ENCODE results near the gene PRKCH.
"Not testable (repeated sequence)": the region's sequence is repeated elsewhere in the genome, so short reads cannot be mapped to it uniquely, and the experiment has no call there.

PRKCH gene

GRCh38 chr14:61462566-61463193, 141.3 kb downstream of the PRKCH start:
- DNase-seq: no peak

GRCh38 chr14:61463664-61464285, 142.4 kb downstream of the PRKCH start:
- no peak for DNase-seq

GRCh38 chr14:61464539-61465320, 143.4 kb downstream of the PRKCH start:
- not testable (repeated sequence) for DNase-seq

- no peak for DNase-seq
Observed at GRCh38 chr14:61466249-61466904, 145.0 kb downstream of the PRKCH start.

GRCh38 chr14:61466905-61467280, 145.5 kb downstream of the PRKCH start:
- DNase-seq: no peak

- no peak for DNase-seq
Observed at GRCh38 chr14:61467296-61467695, 145.9 kb downstream of the PRKCH start.

- no peak for DNase-seq
Observed at GRCh38 chr14:61468063-61468825, 146.9 kb downstream of the PRKCH start.

GRCh38 chr14:61469781-61470180, 148.4 kb downstream of the PRKCH start:
- DNase-seq: no peak

- no peak for DNase-seq
Observed at GRCh38 chr14:61470261-61470960, 149.0 kb downstream of the PRKCH start.

GRCh38 chr14:61470961-61471293, 149.5 kb downstream of the PRKCH start:
- no peak for DNase-seq

- no peak for DNase-seq
Observed at GRCh38 chr14:61471297-61472005, 150.1 kb downstream of the PRKCH start.

GRCh38 chr14:61472011-61472672, 150.8 kb downstream of the PRKCH start:
- no peak for DNase-seq

GRCh38 chr14:61472801-61473376, 151.5 kb downstream of the PRKCH start:
- DNase-seq: peak; percentile 45

- DNase-seq: no peak
Observed at GRCh38 chr14:61474015-61474414, 152.6 kb downstream of the PRKCH start.

- DNase-seq: no peak
Observed at GRCh38 chr14:61474701-61475100, 153.3 kb downstream of the PRKCH start.

- DNase-seq: peak; percentile 39
Observed at GRCh38 chr14:61475316-61475715, 153.9 kb downstream of the PRKCH start.

GRCh38 chr14:61476105-61476753, 154.8 kb downstream of the PRKCH start:
- peak; percentile 82 for DNase-seq

- DNase-seq: peak; percentile 87
Observed at GRCh38 chr14:61476754-61477410, 155.5 kb downstream of the PRKCH start.

- DNase-seq: peak; percentile 26
Observed at GRCh38 chr14:61477712-61478462, 156.5 kb downstream of the PRKCH start.
